Ovary (tissue), 9 donors: ENCODE data around the gene TP53I13. TPM values are rescaled to one million over a fixed set of nuclear protein-coding genes. Genes with fewer than 3 reads are reported as not detected.

ENCODE experiments used
- DNase-seq, 5 donors: peaks; one replicate each; pipeline ENCODE4 v3.0.0-alpha.2; 2019 to 2020
- H3K27ac ChIP-seq, 2 donors: fragments of 200-600 bp; one replicate each; pipeline versions ENCODE4 v1.5.1 to v1.8.0; 2019 to 2022
- H3K27me3 ChIP-seq: fragments of 200-600 bp; one replicate; pipeline ENCODE4 v1.8.0; 2022
- H3K36me3 ChIP-seq: fragments of 200-600 bp; sonication (generic); one replicate; pipeline ENCODE4 v1.5.1; 2019
- H3K4me1 ChIP-seq: one replicate; pipeline ENCODE4 v1.8.1; 2013; ENCODE audit warnings: mild to moderate bottlenecking, moderate library complexity; ENCODE audit not compliant: insufficient read depth
- H3K4me3 ChIP-seq: fragments of 200-600 bp; sonication (generic); one replicate; pipeline ENCODE4 v1.5.1; 2017
- H3K9me3 ChIP-seq, 2 donors: fragments of 200-600 bp in 1 of 2; sonication (generic) in 1 of 2; one replicate each; pipeline versions ENCODE4 v1.5.1 to v1.8.1; 2013 to 2019; ENCODE audit warnings: mild to moderate bottlenecking in 1 of 2, moderate library complexity in 1 of 2
- EP300 ChIP-seq: sonication (generic); formaldehyde crosslinking; IDR thresholded peaks from one replicate; pipeline ENCODE4 v1.6.1; 2017; ENCODE audit warnings: antibody characterized with exemption
- POLR2A ChIP-seq: fragments of 450-650 bp; IDR thresholded peaks from one replicate; pipeline ENCODE4 v1.6.1; 2017; ENCODE audit warnings: antibody characterized with exemption, mild to moderate bottlenecking, moderate library complexity
- WGBS, 3 donors: extraction: QIAGEN DNeasy Blood & Tissue Kit in 1 of 3; methylation state at CpG; one replicate each; pipeline versions ENCODE4 v1.1.5 to v1.1.7; 2013 to 2017; 5-methylcytosine and 5-hydroxymethylcytosine counted together
- intact Hi-C, 4 donors: fragments of 100-400 bp; cut with DNase I; formaldehyde crosslinking; loops; one replicate each; pipeline versions ENCODE4 v1.11.0 to v1.15.1; 2022 to 2023
- polyA plus RNA-seq, 2 donors: library from polyadenylated mRNA; stranded (reverse); fragments of 200-250 nt in 1 of 2; fragments of 350-450 nt in 1 of 2; fragmentation: Illumina TruSeq in 1 of 2; extraction: RNeasy Lipid Tissue Mini Kit (QIAGEN cat#74804) in 1 of 2; gene quantifications; one replicate each; pipeline ENCODE4 v1.2.3, GENCODE V29; 2013 to 2014
- total RNA-seq, 7 donors: library from RNA; depleted of rRNA in 2 of 7; stranded (reverse); fragments of >200 nt in 2 of 7; fragmentation: NEBNext Ultra II Directional in 3 of 7; extraction: Animal tissue kit (Norgen Biotek cat#: 25700) in 3 of 7; gene quantifications; one replicate each; pipeline versions ENCODE4 v1.1.0 to v1.2.4, GENCODE V29; 2016 to 2023
- TF ChIP-seq, protein P1 (sequence below), 3 donors: fragments of 450-650 bp in 2 of 3; fragments of 200-600 bp in 1 of 3; IDR thresholded peaks; one replicate each; pipeline versions ENCODE4 v1.5.1 to v1.8.0; 2016 to 2022; ENCODE audit warnings: antibody characterized with exemption in 3 of 3, mild to moderate bottlenecking in 1 of 3
- donor health status: DM: no; HTN: no; CAD: no; lungs with moderate emphysema.
- donor health status: DM: no; HTN: no; CAD: no.
- donor health status: Bipolar disorder and iron deficiency.
- donor health status: DM: yes; HTN: yes; CAD: no.
- donor health status: DM: no; HTN: no; CAD: no.
- donor health status: DM: yes; HTN: yes; CAD: no.

TP53I13 gene
- total and polyA plus RNA-seq, 9 donors: 2.2 to 49.5 (median 41.3) TPM

DNA sequence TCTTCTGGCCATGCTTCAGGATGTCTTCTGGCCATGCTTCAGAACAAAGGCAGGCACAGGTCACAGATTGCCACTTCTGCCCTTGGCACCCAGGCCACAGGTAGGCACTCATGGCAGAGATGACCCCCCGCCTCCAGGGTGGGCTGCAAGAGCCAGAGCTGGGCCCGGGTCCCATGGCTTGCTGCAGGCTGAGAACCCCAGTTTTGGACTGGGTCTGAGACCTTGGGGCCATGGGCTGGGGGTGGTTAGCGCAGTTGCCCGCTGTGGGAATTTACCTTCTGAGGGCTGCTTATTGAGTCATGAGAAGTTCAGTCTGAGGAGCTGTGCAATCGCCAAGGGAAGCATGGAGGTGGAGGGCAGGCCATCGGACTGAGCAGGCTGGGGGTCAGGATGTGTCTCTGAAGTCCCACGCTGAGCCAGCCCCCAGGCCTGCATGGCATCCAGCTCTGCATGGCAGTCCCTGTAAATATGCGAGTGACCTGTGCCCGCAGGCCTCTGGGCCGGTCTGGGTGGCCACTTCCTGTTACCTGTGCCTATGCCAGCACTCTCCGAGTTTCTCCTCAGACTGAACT is 26.1 kb downstream of the TP53I13 start:
- TF ChIP-seq, protein P1, sequence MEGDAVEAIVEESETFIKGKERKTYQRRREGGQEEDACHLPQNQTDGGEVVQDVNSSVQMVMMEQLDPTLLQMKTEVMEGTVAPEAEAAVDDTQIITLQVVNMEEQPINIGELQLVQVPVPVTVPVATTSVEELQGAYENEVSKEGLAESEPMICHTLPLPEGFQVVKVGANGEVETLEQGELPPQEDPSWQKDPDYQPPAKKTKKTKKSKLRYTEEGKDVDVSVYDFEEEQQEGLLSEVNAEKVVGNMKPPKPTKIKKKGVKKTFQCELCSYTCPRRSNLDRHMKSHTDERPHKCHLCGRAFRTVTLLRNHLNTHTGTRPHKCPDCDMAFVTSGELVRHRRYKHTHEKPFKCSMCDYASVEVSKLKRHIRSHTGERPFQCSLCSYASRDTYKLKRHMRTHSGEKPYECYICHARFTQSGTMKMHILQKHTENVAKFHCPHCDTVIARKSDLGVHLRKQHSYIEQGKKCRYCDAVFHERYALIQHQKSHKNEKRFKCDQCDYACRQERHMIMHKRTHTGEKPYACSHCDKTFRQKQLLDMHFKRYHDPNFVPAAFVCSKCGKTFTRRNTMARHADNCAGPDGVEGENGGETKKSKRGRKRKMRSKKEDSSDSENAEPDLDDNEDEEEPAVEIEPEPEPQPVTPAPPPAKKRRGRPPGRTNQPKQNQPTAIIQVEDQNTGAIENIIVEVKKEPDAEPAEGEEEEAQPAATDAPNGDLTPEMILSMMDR (IDR thresholded peaks at IDR 0.05): no peak
- TF ChIP-seq POLR2A (no peak), EP300 (no peak)
- intact Hi-C loops: no loop called here
- H3K27me3 ChIP-seq: no peaks in the 10 kb centered on the region
- no peak overlapping the region for H3K27ac ChIP-seq
- H3K4me1 ChIP-seq: peaks cover 33% of the 10 kb centered on the region
- peak in 4 of 5 donors; percentile 14 to 37 (median 28) for DNase-seq
- WGBS, 3 donors: 84 to 85% (median 85%) methylated on average over 8 to 11 of the region's 11 CpGs
- H3K36me3 ChIP-seq: no peaks in the 10 kb centered on the region
- H3K9me3 ChIP-seq: no peaks in the 10 kb centered on the region
- H3K4me3 ChIP-seq: no peak overlapping the region

DNA sequence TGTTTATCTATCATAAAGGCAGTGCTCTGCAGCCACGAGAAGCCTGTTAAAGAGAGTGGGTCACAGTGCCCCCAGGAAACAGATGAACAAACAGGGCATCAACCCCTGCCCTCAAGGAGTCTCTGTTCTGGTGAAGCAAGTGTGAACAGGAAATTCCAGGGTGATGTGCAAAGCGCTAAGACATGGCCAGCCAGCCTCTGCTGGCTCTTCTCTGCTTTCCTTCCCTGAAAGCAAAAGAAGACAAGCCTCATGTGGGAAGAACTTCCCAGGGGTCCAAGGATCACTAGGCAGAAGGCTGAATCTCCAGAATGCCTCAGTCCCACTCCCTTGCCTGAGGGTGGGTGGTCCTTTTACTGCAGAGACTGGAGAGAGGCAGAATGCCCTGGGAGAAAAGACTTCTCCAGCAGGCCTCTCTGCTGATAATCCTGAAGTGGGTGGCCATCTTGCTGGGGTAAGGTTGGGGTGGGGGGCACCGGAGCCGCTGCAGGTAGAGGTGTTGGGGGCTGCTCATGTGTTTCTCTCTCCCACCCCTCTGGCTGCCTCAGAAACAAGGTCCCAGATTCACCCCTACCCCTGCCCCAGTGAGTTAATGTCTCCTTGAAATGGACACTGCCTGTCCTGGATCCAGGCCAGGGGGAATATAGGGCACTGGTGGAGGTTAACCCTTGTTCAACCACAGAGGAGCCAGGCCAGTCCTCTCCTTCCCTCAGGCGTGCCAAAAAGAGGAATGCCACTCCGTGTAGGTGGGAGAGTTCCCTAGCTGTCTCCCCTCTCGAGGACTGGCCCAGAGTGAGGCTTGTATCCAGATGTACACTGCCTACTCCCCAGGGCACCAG is 26.8 kb downstream of the TP53I13 start:
- peaks cover 31% of the 10 kb centered on the region for H3K4me1 ChIP-seq
- 65 to 76% (median 67%) methylated on average over 7 of the region's 7 CpGs for WGBS, 3 donors
- H3K27me3 ChIP-seq: no peaks in the 10 kb centered on the region
- H3K27ac ChIP-seq: no peak overlapping the region
- intact Hi-C loops: no loop called here
- TF ChIP-seq EP300 (no peak), POLR2A (no peak)
- TF ChIP-seq, protein P1 (IDR thresholded peaks at IDR 0.05): no peak
- H3K9me3 ChIP-seq: no peaks in the 10 kb centered on the region
- H3K36me3 ChIP-seq: no peaks in the 10 kb centered on the region
- peak in 1 of 5 donors; percentile 9 for DNase-seq
- H3K4me3 ChIP-seq: no peak overlapping the region

DNA sequence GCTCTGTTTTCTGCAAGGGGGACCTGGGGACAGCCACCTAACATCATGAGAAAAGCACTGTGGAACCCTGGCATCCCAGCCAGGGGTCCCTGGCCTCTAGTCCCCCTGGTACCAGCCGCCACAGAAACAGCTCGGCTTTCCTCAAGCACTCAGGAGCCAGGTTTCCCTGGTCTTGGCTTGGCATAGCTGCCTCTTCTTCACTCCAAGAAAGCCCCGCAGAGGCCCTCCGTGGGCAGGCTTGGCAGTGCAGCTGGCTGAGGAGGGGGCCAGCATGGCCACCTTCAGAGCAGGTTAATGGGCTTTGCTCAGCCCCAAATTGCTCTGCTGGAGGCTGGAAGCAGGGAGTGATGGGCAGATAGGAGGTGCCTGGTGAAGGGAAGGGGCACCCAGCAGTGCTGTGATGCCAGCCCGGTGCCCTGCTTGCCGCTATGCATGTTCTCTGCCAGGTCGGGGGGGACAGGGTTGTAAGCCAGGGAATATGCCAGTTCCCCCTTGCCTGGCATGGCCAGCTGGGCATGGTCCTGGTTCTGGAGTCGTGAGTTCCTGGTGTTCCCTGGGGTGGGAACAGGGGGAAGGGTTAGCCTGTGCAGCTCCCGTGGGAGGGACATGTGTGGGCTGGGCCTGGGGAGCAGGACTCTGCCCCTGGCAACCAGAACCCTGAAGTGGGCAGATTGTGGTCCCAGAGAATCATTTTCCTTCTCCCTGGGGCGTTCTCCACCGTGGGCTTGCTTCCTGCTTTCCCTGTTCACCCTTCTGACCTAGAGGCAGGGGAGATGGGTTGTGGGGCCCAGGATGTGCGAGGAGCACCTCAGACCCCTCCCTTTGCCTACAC is 27.7 kb downstream of the TP53I13 start:
- Histone ChIP-seq H3K27ac (no peak overlapping the region), H3K9me3 (no peaks in the 10 kb centered on the region), H3K4me1 (peaks cover 27% of the 10 kb centered on the region), H3K36me3 (no peaks in the 10 kb centered on the region), H3K27me3 (no peaks in the 10 kb centered on the region), H3K4me3 (no peak overlapping the region)
- WGBS, 3 donors: 72 to 76% (median 76%) methylated on average over 12 of the region's 12 CpGs
- intact Hi-C loops: no loop called here
- TF ChIP-seq EP300 (no peak), POLR2A (no peak)
- TF ChIP-seq, protein P1 (IDR thresholded peaks at IDR 0.05): no peak
- peak in 2 of 5 donors; percentile 15 to 28 for DNase-seq

DNA sequence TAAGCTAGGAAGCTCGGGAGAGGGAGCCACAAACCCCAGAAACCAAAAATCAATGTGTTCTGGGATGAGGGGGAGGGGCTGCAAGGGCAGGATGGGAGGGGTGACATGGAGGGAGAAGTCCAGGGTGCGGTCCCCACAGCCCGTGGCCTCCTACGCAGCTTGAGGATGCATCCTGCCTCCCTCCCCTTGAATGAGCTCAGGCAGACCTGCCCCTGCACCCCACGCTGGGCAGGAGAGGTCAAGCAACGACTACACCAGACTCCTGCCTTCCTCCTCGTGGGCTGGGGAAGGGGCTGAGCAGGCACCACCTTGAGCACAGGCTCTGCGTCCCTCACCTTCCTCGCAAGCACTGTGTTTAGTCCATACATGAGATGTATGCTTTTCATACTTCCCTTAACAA is 28.3 kb downstream of the TP53I13 start:
- no peaks in the 10 kb centered on the region for H3K27me3 ChIP-seq
- H3K4me3 ChIP-seq: no peak overlapping the region
- no peak overlapping the region for H3K27ac ChIP-seq
- DNase-seq: peak in 2 of 5 donors; percentile 30 to 46
- WGBS, 3 donors: 46 to 49% (median 47%) methylated on average over 9 of the region's 9 CpGs
- no peaks in the 10 kb centered on the region for H3K9me3 ChIP-seq
- no peaks in the 10 kb centered on the region for H3K36me3 ChIP-seq
- H3K4me1 ChIP-seq: peaks cover 27% of the 10 kb centered on the region
- intact Hi-C loops: no loop called here
- TF ChIP-seq EP300: no peak
- TF ChIP-seq POLR2A: no peak
- TF ChIP-seq, protein P1 (IDR thresholded peaks at IDR 0.05): no peak
